Parathyroid adenoma (tissue), 2 donors: ENCODE results near the gene KRTAP10-5.

Experiments used
- H2AFZ ChIP-seq: fragments of 300-600 bp; sonication (generic); one replicate; pipeline ENCODE4 v1.7.0; 2017; ENCODE audit warnings: antibody characterized with exemption, mild to moderate bottlenecking
- H3K27ac ChIP-seq: fragments of 300-600 bp; sonication (generic); one replicate; pipeline ENCODE4 v1.7.0; 2017
- H3K27me3 ChIP-seq: fragments of 300-600 bp; sonication (generic); one replicate; pipeline ENCODE4 v1.7.0; 2017; ENCODE audit warnings: low read length; ENCODE audit not compliant: control insufficient read depth, insufficient read depth
- H3K36me3 ChIP-seq: fragments of 300-600 bp; sonication (generic); one replicate; pipeline ENCODE4 v1.7.0; 2017; ENCODE audit warnings: low read length; ENCODE audit not compliant: control insufficient read depth, insufficient read depth
- H3K4me1 ChIP-seq: fragments of 300-600 bp; sonication (generic); one replicate; pipeline ENCODE4 v1.7.0; 2017; ENCODE audit warnings: control low read depth
- H3K4me2 ChIP-seq: fragments of 300-600 bp; sonication (generic); one replicate; pipeline ENCODE4 v1.7.0; 2017; ENCODE audit warnings: low read length
- H3K4me3 ChIP-seq: fragments of 300-600 bp; sonication (generic); one replicate; pipeline ENCODE4 v1.7.0; 2017; ENCODE audit warnings: low read depth, low read length
- H3K79me2 ChIP-seq: fragments of 300-600 bp; sonication (generic); one replicate; pipeline ENCODE4 v1.7.0; 2017; ENCODE audit warnings: control low read depth
- H3K9ac ChIP-seq: fragments of 300-600 bp; sonication (generic); one replicate; pipeline ENCODE4 v1.7.0; 2017; ENCODE audit warnings: mild to moderate bottlenecking
- H3K9me3 ChIP-seq: fragments of 300-600 bp; sonication (generic); one replicate; pipeline ENCODE4 v1.7.0; 2017; ENCODE audit warnings: low read length; ENCODE audit not compliant: control insufficient read depth
- TF ChIP-seq, protein P1 (sequence below): fragments of 300-600 bp; sonication (generic); IDR thresholded peaks from one replicate; pipeline ENCODE4 v1.7.0; 2017; ENCODE audit warnings: antibody characterized with exemption, mild to moderate bottlenecking
- donor health status: primary hyperparathyroidism.

KRTAP10-5 gene

DNA sequence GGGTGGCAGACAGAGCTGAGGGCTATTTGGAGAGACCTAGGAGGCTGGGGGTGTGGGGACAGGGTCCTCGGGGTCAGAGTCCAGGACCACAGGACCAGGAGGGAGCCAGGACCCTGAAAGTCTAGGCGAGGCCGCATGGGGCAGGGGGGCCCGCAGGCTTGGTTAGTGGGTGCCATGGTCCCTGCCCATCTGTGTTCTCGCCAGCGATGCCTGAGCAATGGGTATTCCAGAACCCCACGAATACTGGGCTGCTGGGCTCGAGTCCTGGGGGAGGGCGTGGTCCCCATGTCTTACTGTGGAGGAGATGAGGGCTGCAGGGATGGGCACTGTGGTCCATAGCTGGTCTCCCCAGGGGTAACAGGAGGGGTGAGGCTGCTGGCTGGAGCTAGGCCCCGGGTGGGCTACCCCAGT, 9.9 kb upstream of the KRTAP10-5 start:
- Histone ChIP-seq H3K9ac (no peak overlapping the region), H3K27ac (no peak overlapping the region), H3K4me1 (no peaks in the 10 kb centered on the region), H2AFZ (no peak overlapping the region), H3K4me2 (no peak overlapping the region), H3K4me3 (no peak overlapping the region), H3K9me3 (no peaks in the 10 kb centered on the region), H3K36me3 (no peaks in the 10 kb centered on the region), H3K79me2 (no peaks in the 10 kb centered on the region), H3K27me3 (no peaks in the 10 kb centered on the region)
- TF ChIP-seq, protein P1, sequence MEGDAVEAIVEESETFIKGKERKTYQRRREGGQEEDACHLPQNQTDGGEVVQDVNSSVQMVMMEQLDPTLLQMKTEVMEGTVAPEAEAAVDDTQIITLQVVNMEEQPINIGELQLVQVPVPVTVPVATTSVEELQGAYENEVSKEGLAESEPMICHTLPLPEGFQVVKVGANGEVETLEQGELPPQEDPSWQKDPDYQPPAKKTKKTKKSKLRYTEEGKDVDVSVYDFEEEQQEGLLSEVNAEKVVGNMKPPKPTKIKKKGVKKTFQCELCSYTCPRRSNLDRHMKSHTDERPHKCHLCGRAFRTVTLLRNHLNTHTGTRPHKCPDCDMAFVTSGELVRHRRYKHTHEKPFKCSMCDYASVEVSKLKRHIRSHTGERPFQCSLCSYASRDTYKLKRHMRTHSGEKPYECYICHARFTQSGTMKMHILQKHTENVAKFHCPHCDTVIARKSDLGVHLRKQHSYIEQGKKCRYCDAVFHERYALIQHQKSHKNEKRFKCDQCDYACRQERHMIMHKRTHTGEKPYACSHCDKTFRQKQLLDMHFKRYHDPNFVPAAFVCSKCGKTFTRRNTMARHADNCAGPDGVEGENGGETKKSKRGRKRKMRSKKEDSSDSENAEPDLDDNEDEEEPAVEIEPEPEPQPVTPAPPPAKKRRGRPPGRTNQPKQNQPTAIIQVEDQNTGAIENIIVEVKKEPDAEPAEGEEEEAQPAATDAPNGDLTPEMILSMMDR = no peak

DNA sequence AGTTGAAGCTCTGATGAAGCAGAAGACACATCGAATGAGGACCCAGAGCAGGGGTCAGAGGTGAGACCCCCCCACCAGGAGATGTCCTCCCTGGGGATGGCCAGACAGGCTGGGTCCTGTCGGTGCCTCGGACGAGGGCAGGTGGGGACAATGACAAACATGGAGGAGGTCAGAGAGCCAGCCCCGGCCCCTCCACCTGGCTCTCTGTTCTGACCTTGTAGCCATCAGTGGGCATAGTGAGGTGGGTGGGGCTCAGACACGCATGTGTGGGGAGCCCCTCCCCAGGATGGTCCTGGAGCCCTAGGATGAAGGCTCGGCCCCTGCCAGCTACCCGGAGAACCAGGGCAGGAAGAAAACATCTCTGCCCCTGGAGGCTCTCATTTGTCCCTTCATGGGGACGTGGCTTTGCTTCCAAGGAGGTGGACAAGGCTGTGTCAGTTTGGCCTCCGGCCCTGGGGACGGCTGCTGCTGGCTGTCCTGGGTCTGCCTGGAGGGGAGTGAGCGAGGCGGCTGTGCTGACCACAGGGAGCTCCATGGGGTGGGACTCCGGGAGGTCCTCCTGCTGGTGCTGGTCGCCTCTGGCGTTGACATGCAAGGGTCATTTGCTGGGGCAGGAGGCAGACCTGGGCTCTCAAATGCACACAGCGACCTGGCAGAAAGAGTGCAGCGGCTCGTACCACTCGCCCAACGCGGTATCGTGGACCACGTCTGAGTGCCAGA, 9.3 kb upstream of the KRTAP10-5 start:
- no peak overlapping the region for H3K4me2 ChIP-seq
- H3K79me2 ChIP-seq = no peaks in the 10 kb centered on the region
- TF ChIP-seq, protein P1 = no peak
- no peaks in the 10 kb centered on the region for H3K4me1 ChIP-seq
- H2AFZ ChIP-seq = no peak overlapping the region
- no peaks in the 10 kb centered on the region for H3K27me3 ChIP-seq
- H3K4me3 ChIP-seq = no peak overlapping the region
- H3K36me3 ChIP-seq = no peaks in the 10 kb centered on the region
- H3K9ac ChIP-seq = no peak overlapping the region
- no peak overlapping the region for H3K27ac ChIP-seq
- H3K9me3 ChIP-seq = no peaks in the 10 kb centered on the region

DNA sequence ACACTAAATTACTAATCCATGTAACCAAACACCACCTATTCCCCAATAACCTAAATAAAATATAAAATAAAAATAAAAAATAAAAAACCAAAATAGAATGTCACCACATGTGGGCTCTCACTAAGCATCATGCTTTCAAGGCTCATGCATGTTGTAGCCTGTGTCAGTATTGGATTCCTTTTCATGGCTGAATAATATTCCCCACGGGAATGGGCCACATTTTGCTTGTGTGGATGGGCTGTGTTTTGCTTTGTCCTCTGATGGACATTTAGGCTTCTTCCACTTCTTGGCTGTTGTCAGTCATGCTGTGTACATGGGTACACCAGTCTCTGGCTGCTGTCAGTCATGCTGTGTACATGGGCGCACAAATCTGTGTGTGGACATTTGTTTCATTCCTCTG, 8.7 kb upstream of the KRTAP10-5 start:
- no peak overlapping the region for H3K4me2 ChIP-seq
- no peaks in the 10 kb centered on the region for H3K27me3 ChIP-seq

DNA sequence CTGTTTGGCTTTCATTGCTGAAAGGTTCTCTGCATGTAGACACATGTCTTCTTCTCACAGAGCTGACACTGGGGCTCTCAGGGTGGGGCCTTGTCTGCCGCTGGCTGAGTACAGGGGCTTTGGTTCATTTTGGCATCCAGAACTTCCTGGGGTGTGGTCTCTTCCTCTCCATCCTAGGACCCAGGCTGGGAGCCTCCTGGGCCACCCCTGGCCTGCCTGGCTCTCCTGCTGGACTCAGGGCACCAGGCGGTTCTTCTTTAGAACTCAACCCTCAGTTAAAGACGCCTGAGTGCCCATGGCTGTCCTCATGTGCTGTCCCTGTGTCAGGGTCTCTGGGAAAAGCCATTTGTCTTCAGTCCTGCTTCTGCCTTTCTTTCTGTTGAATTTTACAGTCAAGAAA, 5.5 kb upstream of the KRTAP10-5 start:
- Histone ChIP-seq H2AFZ (no peak overlapping the region), H3K27ac (no peak overlapping the region), H3K9me3 (no peaks in the 10 kb centered on the region), H3K4me3 (no peak overlapping the region), H3K79me2 (no peaks in the 10 kb centered on the region), H3K27me3 (no peaks in the 10 kb centered on the region), H3K4me1 (no peaks in the 10 kb centered on the region), H3K9ac (no peak overlapping the region), H3K36me3 (no peaks in the 10 kb centered on the region), H3K4me2 (no peak overlapping the region)
- TF ChIP-seq, protein P1 = no peak

More for the DNA sequence above, 8.7 kb upstream of the KRTAP10-5 start:
- no peaks in the 10 kb centered on the region for H3K36me3 ChIP-seq
- no peaks in the 10 kb centered on the region for H3K4me1 ChIP-seq
- H3K27ac ChIP-seq = no peak overlapping the region
- H3K9me3 ChIP-seq = no peaks in the 10 kb centered on the region
- no peak overlapping the region for H3K4me3 ChIP-seq
- no peak overlapping the region for H2AFZ ChIP-seq
- H3K9ac ChIP-seq = no peak overlapping the region
- H3K79me2 ChIP-seq = no peaks in the 10 kb centered on the region
- TF ChIP-seq, protein P1 = no peak

DNA sequence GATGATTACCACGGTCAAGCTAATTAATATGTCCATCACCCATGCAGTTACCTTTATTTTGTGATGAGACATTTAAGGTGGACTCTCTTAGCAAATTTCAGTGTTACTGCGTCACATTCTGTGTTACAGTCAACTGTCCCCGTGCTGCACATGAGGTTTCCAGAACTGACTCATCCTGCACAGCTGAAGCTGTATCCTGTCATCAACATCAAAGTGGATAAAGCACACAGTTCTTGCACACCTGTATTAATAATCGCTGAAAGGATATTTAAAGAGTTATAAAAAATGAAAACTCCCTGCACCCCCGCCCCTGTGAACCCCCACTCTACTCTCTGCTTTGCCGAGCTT, 3.4 kb upstream of the KRTAP10-5 start:
- Histone ChIP-seq H3K9me3 (no peaks in the 10 kb centered on the region), H3K36me3 (no peaks in the 10 kb centered on the region), H2AFZ (no peak overlapping the region), H3K27me3 (no peaks in the 10 kb centered on the region), H3K4me2 (no peak overlapping the region), H3K27ac (no peak overlapping the region), H3K9ac (no peak overlapping the region), H3K4me1 (no peaks in the 10 kb centered on the region), H3K79me2 (no peaks in the 10 kb centered on the region), H3K4me3 (no peak overlapping the region)
- TF ChIP-seq, protein P1 = no peak
